CD14-positive monocyte (primary cell): ENCODE results near the gene CDK7. TPM values are rescaled to one million over a fixed set of nuclear protein-coding genes. Genes with fewer than 3 reads are reported as not detected.
A peak's percentile ranks its signal among the peaks of the same experiment; 100 is the strongest.

Source experiments
- DNase-seq, 3 donors: peaks; one replicate each; pipeline ENCODE4 v3.0.0-alpha.2; 2011 to 2022
- H2AFZ ChIP-seq: 2 replicates; pipeline ENCODE4 v1.6.0; 2012; ENCODE audit warnings: mild to moderate bottlenecking, low read depth, low read length, inconsistent platforms; ENCODE audit not compliant: insufficient read depth, poor library complexity, severe bottlenecking
- H3K27ac ChIP-seq, 2 donors: 1 replicate in 1 of 2; 2 replicates in 1 of 2; pipeline ENCODE4 v1.5.1; 2012 to 2013; ENCODE audit warnings: low read length in 2 of 2, control low read depth in 1 of 2, inconsistent platforms in 1 of 2, low read depth in 1 of 2, mild to moderate bottlenecking in 1 of 2
- H3K27me3 ChIP-seq, 2 donors: one replicate each; pipeline versions ENCODE4 v1.6.0 to v1.6.1; 2011 to 2013; ENCODE audit warnings: low read length in 2 of 2; ENCODE audit not compliant: control insufficient read depth in 2 of 2, insufficient read depth in 2 of 2
- H3K36me3 ChIP-seq, 2 donors: replicated peaks in 1 of 2; 1 replicate in 1 of 2; 2 replicates in 1 of 2; pipeline versions ENCODE4 v1.5.1 to v1.6.1; 2012 to 2013; ENCODE audit warnings: low read length in 2 of 2, control low read depth in 1 of 2, inconsistent platforms in 1 of 2, mild to moderate bottlenecking in 1 of 2; ENCODE audit not compliant: insufficient read depth in 2 of 2, control insufficient read depth in 1 of 2
- H3K4me1 ChIP-seq, 2 donors: 1 replicate in 1 of 2; 2 replicates in 1 of 2; pipeline versions ENCODE4 v1.5.1 to v1.6.1; 2012 to 2013; ENCODE audit warnings: low read length in 2 of 2, control low read depth in 1 of 2, inconsistent platforms in 1 of 2, mild to moderate bottlenecking in 1 of 2, moderate library complexity in 1 of 2; ENCODE audit not compliant: insufficient read depth in 2 of 2, control insufficient read depth in 1 of 2
- H3K4me2 ChIP-seq: replicated peaks from 2 replicates; pipeline ENCODE3; 2012; ENCODE audit warnings: low read length, moderate library complexity, mild to moderate bottlenecking; ENCODE audit not compliant: poor library complexity, severe bottlenecking; ENCODE audit errors: extremely low read depth
- H3K4me3 ChIP-seq, 3 experiments: fragments of 200-600 bp in 1 of 3; sonication (generic) in 1 of 3; replicated peaks in 1 of 3; 1 replicate in 2 of 3; 2 replicates in 1 of 3; pipeline ENCODE4 v1.5.1; 2011 to 2013; ENCODE audit warnings: low read length in 3 of 3, mild to moderate bottlenecking in 3 of 3, control low read depth in 2 of 3, low read depth in 2 of 3, inconsistent platforms in 1 of 3, moderate library complexity in 1 of 3
- H3K79me2 ChIP-seq: 2 replicates; pipeline ENCODE4 v1.6.0; 2012; ENCODE audit warnings: mild to moderate bottlenecking, control low read depth, inconsistent platforms, low read length, moderate library complexity; ENCODE audit not compliant: insufficient read depth
- H3K9ac ChIP-seq: 2 replicates; pipeline ENCODE4 v1.6.0; 2017; ENCODE audit warnings: low read length, mild to moderate bottlenecking; ENCODE audit not compliant: insufficient read depth, poor library complexity, severe bottlenecking
- H3K9me3 ChIP-seq, 2 donors: replicated peaks in 1 of 2; 1 replicate in 1 of 2; 2 replicates in 1 of 2; pipeline versions ENCODE4 v1.5.1 to v1.6.1; 2012 to 2013; ENCODE audit warnings: low read length in 2 of 2, control low read depth in 1 of 2; ENCODE audit not compliant: control insufficient read depth in 1 of 2, insufficient read depth in 1 of 2
- H4K20me1 ChIP-seq: 2 replicates; pipeline ENCODE4 v1.6.0; 2012; ENCODE audit warnings: mild to moderate bottlenecking, low read length, control low read depth, moderate library complexity; ENCODE audit not compliant: insufficient read depth
- H3K27ac Mint-ChIP-seq, 7 donors: one replicate each; pipeline ENCODE4 v1.8.0; 2020; ENCODE audit warnings: mild to moderate bottlenecking in 7 of 7, mixed read lengths in 7 of 7, moderate library complexity in 6 of 7, inconsistent platforms in 2 of 7
- H3K27me3 Mint-ChIP-seq, 3 donors: one replicate each; pipeline ENCODE4 v1.8.0; 2021 to 2022; ENCODE audit warnings: low read depth in 3 of 3, mild to moderate bottlenecking in 3 of 3, mixed read lengths in 3 of 3, moderate library complexity in 3 of 3, inconsistent platforms in 1 of 3
- H3K36me3 Mint-ChIP-seq, 2 donors: one replicate each; pipeline ENCODE4 v1.8.0; 2020; ENCODE audit warnings: mixed read lengths in 2 of 2, inconsistent platforms in 1 of 2, mild to moderate bottlenecking in 1 of 2
- H3K4me1 Mint-ChIP-seq: one replicate; pipeline ENCODE4 v1.8.0; 2020; ENCODE audit warnings: mild to moderate bottlenecking, mixed read lengths
- H3K4me3 Mint-ChIP-seq, 2 donors: one replicate each; pipeline ENCODE4 v1.8.0; 2020; ENCODE audit warnings: mild to moderate bottlenecking in 2 of 2, mixed read lengths in 2 of 2, moderate library complexity in 1 of 2
- H3K9me3 Mint-ChIP-seq, 7 donors: one replicate each; pipeline ENCODE4 v1.8.0; 2020 to 2022; ENCODE audit warnings: mixed read lengths in 7 of 7, mild to moderate bottlenecking in 6 of 7, moderate library complexity in 6 of 7, inconsistent platforms in 2 of 7
- WGBS: methylation state at CpG from one replicate; pipeline ENCODE4 v1.1.5; 2013; ENCODE audit warnings: missing lambda C conversion rate; ENCODE audit not compliant: insufficient coverage; 5-methylcytosine and 5-hydroxymethylcytosine counted together
- intact Hi-C, 2 donors: fragments of 100-400 bp; cut with micrococcal nuclease; formaldehyde crosslinking; loops; one replicate each; pipeline versions ENCODE4 v1.15.0 to v1.15.1; 2023
- polyA plus RNA-seq, 3 donors: library from polyadenylated mRNA; depleted of rRNA in 1 of 3; unstranded in 2 of 3; stranded (reverse) in 1 of 3; fragments of 300-500 nt in 2 of 3; fragments of >200 nt in 1 of 3; fragmentation: Illumina TruSeq in 2 of 3; gene quantifications; 1 replicate in 2 of 3; 2 replicates in 1 of 3; pipeline ENCODE4 v1.2.3, GENCODE V29; 2012 to 2021
- TF ChIP-seq, protein P1 (sequence below): fragments of 200-600 bp; IDR thresholded peaks from one replicate; pipeline ENCODE4 v1.8.0; 2022; ENCODE audit warnings: antibody characterized with exemption, mild to moderate bottlenecking

The CDK7 gene
- polyA plus RNA-seq, 3 donors: 12.4 to 20.4 (median 14.4) TPM

DNA sequence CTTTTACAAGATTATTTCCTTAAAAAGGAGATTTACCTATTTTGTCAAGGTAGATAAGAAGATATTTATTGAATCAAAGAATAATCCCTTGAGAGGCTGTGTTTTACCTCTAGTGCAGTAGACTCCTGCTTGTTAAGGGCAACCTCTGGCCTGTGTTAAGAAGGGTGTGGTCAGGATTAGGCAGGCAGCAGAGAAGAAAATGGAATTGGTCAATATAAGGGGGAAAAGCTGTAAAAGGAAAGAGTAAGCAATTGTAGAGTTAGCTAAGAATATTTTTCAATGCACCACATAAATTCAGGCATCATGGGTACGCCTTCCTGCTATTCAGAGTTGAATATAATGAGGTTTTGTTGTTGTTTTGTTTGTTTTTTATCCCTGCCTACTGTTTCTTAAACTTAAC lies 91.7 kb downstream of the CDK7 start:
- WGBS: no CpG with 5 or more reads among the region's 1 CpG
- Mint-ChIP-seq H3K4me3 (no peak overlapping the region), H3K4me1 (peaks cover 8% of the 10 kb centered on the region), H3K27ac (peak overlapping the region in 1 of 7 donors; percentile 1), H3K36me3 (peaks cover 0 to 5% of the 10 kb centered on the region in 2 donors), H3K27me3 (no peaks in the 10 kb centered on the region), H3K9me3 (peaks cover 0 to 2% (median 0%) of the 10 kb centered on the region in 7 donors)
- Histone ChIP-seq H3K79me2 (no peaks in the 10 kb centered on the region), H3K9ac (no peak overlapping the region), H3K4me1 (peaks cover under 1 to 2% of the 10 kb centered on the region in 2 donors), H3K27me3 (no peaks in the 10 kb centered on the region), H3K4me2 (no peak overlapping the region), H2AFZ (no peak overlapping the region), H3K4me3 (no peak overlapping the region), H4K20me1 (no peaks in the 10 kb centered on the region), H3K27ac (no peak overlapping the region), H3K9me3 (no peaks in the 10 kb centered on the region), H3K36me3 (peaks cover 0 to 4% of the 10 kb centered on the region in 2 donors)
- DNase-seq: no peak
- TF ChIP-seq, protein P1, sequence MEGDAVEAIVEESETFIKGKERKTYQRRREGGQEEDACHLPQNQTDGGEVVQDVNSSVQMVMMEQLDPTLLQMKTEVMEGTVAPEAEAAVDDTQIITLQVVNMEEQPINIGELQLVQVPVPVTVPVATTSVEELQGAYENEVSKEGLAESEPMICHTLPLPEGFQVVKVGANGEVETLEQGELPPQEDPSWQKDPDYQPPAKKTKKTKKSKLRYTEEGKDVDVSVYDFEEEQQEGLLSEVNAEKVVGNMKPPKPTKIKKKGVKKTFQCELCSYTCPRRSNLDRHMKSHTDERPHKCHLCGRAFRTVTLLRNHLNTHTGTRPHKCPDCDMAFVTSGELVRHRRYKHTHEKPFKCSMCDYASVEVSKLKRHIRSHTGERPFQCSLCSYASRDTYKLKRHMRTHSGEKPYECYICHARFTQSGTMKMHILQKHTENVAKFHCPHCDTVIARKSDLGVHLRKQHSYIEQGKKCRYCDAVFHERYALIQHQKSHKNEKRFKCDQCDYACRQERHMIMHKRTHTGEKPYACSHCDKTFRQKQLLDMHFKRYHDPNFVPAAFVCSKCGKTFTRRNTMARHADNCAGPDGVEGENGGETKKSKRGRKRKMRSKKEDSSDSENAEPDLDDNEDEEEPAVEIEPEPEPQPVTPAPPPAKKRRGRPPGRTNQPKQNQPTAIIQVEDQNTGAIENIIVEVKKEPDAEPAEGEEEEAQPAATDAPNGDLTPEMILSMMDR: no peak
- intact Hi-C loops: no loop called here

Other genes with a start within 250 kb of the CDK7 start
- gene SLC30A5, start 140.9 kb upstream of the CDK7 start, polyA plus RNA-seq: 10 to 100 TPM; 12.6 to 28.2 (median 27.0) TPM
- 1 to 10 TPM in 2 of 3 donors, under 1 TPM in 1; 0.64 to 2.6 (median 1.6) TPM for gene CCNB1, start 67.7 kb upstream of the CDK7 start, polyA plus RNA-seq
- under 1 TPM; 0.57 to 0.73 (median 0.61) TPM for gene CENPH, start 45.3 kb upstream of the CDK7 start, polyA plus RNA-seq
- gene CCDC125, start 97.9 kb downstream of the CDK7 start, polyA plus RNA-seq: 1 to 10 TPM in 2 of 3 donors, under 1 TPM in 1; 0.98 to 2.6 (median 1.6) TPM
- gene AK6, start 134.6 kb downstream of the CDK7 start, polyA plus RNA-seq: 10 to 100 TPM in 2 of 3 donors, 1 to 10 TPM in 1; 7.6 to 50.3 (median 30.6) TPM
- 100 to 1,000 TPM in 2 of 3 donors, 10 to 100 TPM in 1; 50.2 to 156 (median 143) TPM for gene TAF9, start 134.6 kb downstream of the CDK7 start, polyA plus RNA-seq
- 10 to 100 TPM in 1 of 3 donors, 1 to 10 TPM in 2; 9.1 to 11.6 (median 9.6) TPM for gene RAD17, start 134.9 kb downstream of the CDK7 start, polyA plus RNA-seq
- gene MARVELD2, start 180.2 kb downstream of the CDK7 start, polyA plus RNA-seq: under 1 TPM in 1 of 3 donors, not detected in 2; 0.15 TPM